Fibroblast of skin of left biceps (primary cell): Measurements from ENCODE around the gene TBC1D24.
"Not testable (repeated sequence)": the region's sequence is repeated elsewhere in the genome, so short reads cannot be mapped to it uniquely, and the experiment has no call there.

ENCODE experiments used
- DNase-seq, 2 experiments: peaks; one replicate each; pipeline ENCODE4 v3.0.0-alpha.2; 2013; ENCODE audit warnings: low read depth in 2 of 2

The TBC1D24 gene

GRCh38 chr16:2532494-2533141, 57.7 kb downstream of the TBC1D24 start:
- no peak for DNase-seq

GRCh38 chr16:2533142-2533755, 58.3 kb downstream of the TBC1D24 start:
- DNase-seq = not testable (repeated sequence)

- no peak for DNase-seq
Observed at GRCh38 chr16:2533912-2534311, 59.0 kb downstream of the TBC1D24 start.

GRCh38 chr16:2534335-2534734, 59.4 kb downstream of the TBC1D24 start:
- not testable (repeated sequence) for DNase-seq

GRCh38 chr16:2535625-2536013, 60.7 kb downstream of the TBC1D24 start:
- peak in 1 of 2 experiments; percentile 13 for DNase-seq

- peak; percentile 81 to 86 for DNase-seq
Observed at GRCh38 chr16:2537451-2538379, 62.8 kb downstream of the TBC1D24 start, which contains the start of gene PDPK1. TSS of gene PDPK1 (plus strand) at chr16:2538021. CDS start at chr16:2538113, 92 bp downstream.

GRCh38 chr16:2539192-2539844, 64.4 kb downstream of the TBC1D24 start:
- not testable (repeated sequence) for DNase-seq

- DNase-seq = not testable (repeated sequence)
Observed at GRCh38 chr16:2539845-2540458, 65.0 kb downstream of the TBC1D24 start.

- not testable (repeated sequence) for DNase-seq
Observed at GRCh38 chr16:2540912-2541311, 66.0 kb downstream of the TBC1D24 start.

GRCh38 chr16:2541409-2541808, 66.5 kb downstream of the TBC1D24 start:
- DNase-seq = not testable (repeated sequence)

GRCh38 chr16:2543771-2544170, 68.8 kb downstream of the TBC1D24 start:
- not testable (repeated sequence) for DNase-seq

GRCh38 chr16:2550283-2550878, 75.5 kb downstream of the TBC1D24 start:
- DNase-seq = not testable (repeated sequence)

GRCh38 chr16:2551420-2551889, 76.5 kb downstream of the TBC1D24 start:
- not testable (repeated sequence) for DNase-seq

GRCh38 chr16:2554709-2555425, 79.9 kb downstream of the TBC1D24 start:
- DNase-seq = not testable (repeated sequence)
